Measurements from ENCODE around the gene HS3ST4. TPM values are rescaled to one million over a fixed set of nuclear protein-coding genes. Genes with fewer than 3 reads are reported as not detected.

HS3ST4 gene
- total and polyA plus RNA-seq, 10 of the 15 experiments (the other 5 are each of a cell fraction or from before 2014, with no cell fraction given) = 0.05 TPM; not detected in 9

- no peaks in the 10 kb centered on the region for H3K79me2 ChIP-seq (ENCODE audit: control insufficient read depth, insufficient read depth, low read length)
- intact Hi-C loops (cut with micrococcal nuclease; ENCODE audit: unreplicated experiment) = no loop called here
- H3K4me3 ChIP-seq = no peak overlapping the region
- no peaks in the 10 kb centered on the region for H3K9me3 ChIP-seq (replicated peaks; ENCODE audit: control insufficient read depth, insufficient read depth, low read length)
- no peak overlapping the region for H3K4me2 ChIP-seq (ENCODE audit: control insufficient read depth, insufficient read depth)
- ChIA-PET POLR2A (no interaction called here), SMC1A (ENCODE audit: uncharacterized antibody, unreplicated experiment) (no interaction called here), CTCF (no interaction called here), RAD21 (ENCODE audit: unreplicated experiment) (no interaction called here)
- FAIRE-seq = no peak
- H3K36me3 ChIP-seq (ENCODE audit: control insufficient read depth in 2 of 2, insufficient read depth in 2 of 2, low read length in 1 of 2) = no peaks in the 10 kb centered on the region
- no peak overlapping the region for H3K27ac ChIP-seq (ENCODE audit: control insufficient read depth, insufficient read depth)
- H2AFZ ChIP-seq (ENCODE audit: control insufficient read depth, low read depth, low read length) = no peak overlapping the region
- no peaks in the 10 kb centered on the region for H4K20me1 ChIP-seq (ENCODE audit: control insufficient read depth, insufficient read depth)
- in situ Hi-C loops (cut with MboI) = no loop called here
- BruUV-seq (replicated peaks) = no TSS peak
- H3K9ac ChIP-seq (ENCODE audit: control insufficient read depth, insufficient read depth, low read length) = no peak overlapping the region
- H3K4me1 ChIP-seq (ENCODE audit: control insufficient read depth, insufficient read depth, low read length) = no peaks in the 10 kb centered on the region
- ATAC-seq = no peak
- DNase-seq (ENCODE audit: low read depth, low spot score) = no peak
- 22% methylated on average over 15 of the region's 15 CpGs for WGBS (ENCODE audit: insufficient coverage, insufficient replicate concordance, low lambda C conversion rate, missing lambda C conversion rate)
- H3K27me3 ChIP-seq (replicated peaks in 1 of 2; ENCODE audit: control insufficient read depth in 2 of 2, insufficient read depth in 2 of 2, low read length in 1 of 2) = no peaks in the 10 kb centered on the region
- TF ChIP-seq EGR1 (IDR thresholded peaks at IDR 0.05; ENCODE audit: borderline replicate concordance in 1 of 2, low read depth in 2 of 2, low read length in 2 of 2) (no peak), RAD51 (IDR thresholded peaks at IDR 0.05) (no peak), ZNF207 (IDR thresholded peaks at IDR 0.05; ENCODE audit: borderline replicate concordance) (no peak), SIX5 (IDR thresholded peaks at IDR 0.05; ENCODE audit: low read depth, low read length, severe bottlenecking) (no peak), ZNF384 (IDR thresholded peaks at IDR 0.05; ENCODE audit: borderline replicate concordance, low read depth, low read length) (no peak), NFYB (IDR thresholded peaks at IDR 0.05; ENCODE audit: insufficient read depth, low read depth, low read length) (no peak), E4F1 (IDR thresholded peaks at IDR 0.05; ENCODE audit: borderline replicate concordance, partially characterized antibody) (no peak), ZNF592 (IDR thresholded peaks at IDR 0.05) (no peak), MYC (IDR thresholded peaks at IDR 0.05; ENCODE audit: insufficient read depth, insufficient read length, insufficient replicate concordance, low read length, severe bottlenecking) (no peak), ZNF217 (IDR thresholded peaks at IDR 0.05) (no peak), MEF2B (IDR thresholded peaks at IDR 0.05; ENCODE audit: partially characterized antibody, poor library complexity, severe bottlenecking) (no peak), SMAD1 (IDR thresholded peaks at IDR 0.05; ENCODE audit: low read depth, partially characterized antibody) (no peak), NBN (IDR thresholded peaks at IDR 0.05) (no peak), BACH1 (IDR thresholded peaks at IDR 0.05; ENCODE audit: borderline replicate concordance) (no peak), RAD21 (IDR thresholded peaks at IDR 0.05; ENCODE audit: insufficient read depth, low read depth, low read length) (no peak), NFYA (IDR thresholded peaks at IDR 0.05; ENCODE audit: borderline replicate concordance, low read depth, low read length) (no peak), RELA (IDR thresholded peaks at IDR 0.05; ENCODE audit: borderline replicate concordance, partially characterized antibody) (no peak), KDM1A (IDR thresholded peaks at IDR 0.05; ENCODE audit: borderline replicate concordance) (no peak), CBFB (IDR thresholded peaks at IDR 0.05; ENCODE audit: low read depth) (no peak)
Observed at GRCh38 chr16:25729188-25729915, 37.6 kb downstream of the HS3ST4 start.

All from GM12878 (cell line).